Activated CD4-positive, alpha-beta T cell treated with anti-CD3 and anti-CD28 coated beads, Interleukin-2, amount 50 U/mL, for 4 hours (primary cell): Measurements from ENCODE around the gene PGAP1.

Experiments used
- DNase-seq, 2 experiments: peaks; one replicate each; pipeline ENCODE4 v3.0.0-alpha.2; 2020

The PGAP1 gene

GRCh38 chr2:196783431-196784094 lies 142.9 kb downstream of the PGAP1 start:
- no peak for DNase-seq
